Lower leg skin (tissue), 3 donors: ENCODE results near the gene USB1.

ENCODE experiments used
- CTCF ChIP-seq, 3 donors: fragments of 450-650 bp; IDR thresholded peaks; one replicate each; pipeline ENCODE4 v1.5.1; 2016; ENCODE audit warnings: antibody characterized with exemption in 3 of 3, mild to moderate bottlenecking in 3 of 3, moderate library complexity in 2 of 3
- POLR2A ChIP-seq, 2 donors: fragments of 450-650 bp; IDR thresholded peaks; one replicate each; pipeline ENCODE4 v1.6.1; 2016 to 2017; ENCODE audit warnings: antibody characterized with exemption in 2 of 2, mild to moderate bottlenecking in 1 of 2, moderate library complexity in 1 of 2

- no peak for TF ChIP-seq POLR2A (IDR thresholded peaks at IDR 0.05)
- no peak for TF ChIP-seq CTCF (IDR thresholded peaks at IDR 0.05)
These were observed 13.6 kb upstream of the USB1 start for GRCh38 chr16:57987441-57988177.
